Liver (tissue), 9 donors: Measurements from ENCODE around the gene SLC35E1. TPM values are rescaled to one million over a fixed set of nuclear protein-coding genes. Genes with fewer than 3 reads are reported as not detected.

ENCODE experiments used
- DNase-seq: peaks from one replicate; pipeline ENCODE4 v3.0.0-alpha.2; 2017; ENCODE audit warnings: low spot score
- H3K27ac ChIP-seq, 2 donors: one replicate each; pipeline ENCODE4 v1.7.0; 2013; ENCODE audit warnings: inconsistent platforms in 2 of 2, low read length in 2 of 2, control low read depth in 1 of 2, low read depth in 1 of 2, mild to moderate bottlenecking in 1 of 2
- H3K27me3 ChIP-seq, 4 donors: one replicate each; pipeline versions ENCODE4 v1.6.1 to v1.7.0; 2013; ENCODE audit warnings: low read length in 3 of 4, inconsistent platforms in 1 of 4, mild to moderate bottlenecking in 1 of 4, moderate library complexity in 1 of 4; ENCODE audit not compliant: control insufficient read depth in 4 of 4, insufficient read depth in 4 of 4
- H3K36me3 ChIP-seq, 4 donors: one replicate each; pipeline versions ENCODE4 v1.6.1 to v1.7.0; 2013; ENCODE audit warnings: low read length in 3 of 4, mild to moderate bottlenecking in 3 of 4, low read depth in 1 of 4, moderate library complexity in 1 of 4; ENCODE audit not compliant: control insufficient read depth in 4 of 4, insufficient read depth in 3 of 4
- H3K4me1 ChIP-seq, 4 donors: one replicate each; pipeline versions ENCODE4 v1.6.1 to v1.7.0; 2013; ENCODE audit warnings: low read length in 3 of 4, mild to moderate bottlenecking in 3 of 4, moderate library complexity in 1 of 4; ENCODE audit not compliant: control insufficient read depth in 4 of 4, insufficient read depth in 4 of 4
- H3K4me3 ChIP-seq, 3 donors: one replicate each; pipeline versions ENCODE4 v1.6.1 to v1.7.0; 2013; ENCODE audit warnings: low read length in 3 of 3, control low read depth in 1 of 3, low read depth in 1 of 3, mild to moderate bottlenecking in 1 of 3
- H3K9ac ChIP-seq, 2 donors: one replicate each; pipeline ENCODE4 v1.7.0; 2013; ENCODE audit warnings: low read length in 2 of 2, mild to moderate bottlenecking in 2 of 2, moderate library complexity in 2 of 2, control low read depth in 1 of 2, low read depth in 1 of 2
- H3K9me3 ChIP-seq, 4 donors: one replicate each; pipeline versions ENCODE4 v1.6.1 to v1.7.0; 2013; ENCODE audit warnings: low read length in 3 of 4; ENCODE audit not compliant: control insufficient read depth in 4 of 4
- EGR1 ChIP-seq, 2 donors: IDR thresholded peaks; 2 replicates each; pipeline ENCODE4 v1.6.1; 2016 to 2018; ENCODE audit warnings: antibody characterized with exemption in 2 of 2, low read depth in 2 of 2
- FOXA1 ChIP-seq: IDR thresholded peaks from 2 replicates; pipeline ENCODE4 v1.6.1; 2016; ENCODE audit warnings: antibody characterized with exemption
- FOXA2 ChIP-seq: IDR thresholded peaks from 2 replicates; pipeline ENCODE4 v1.6.1; 2016; ENCODE audit warnings: antibody characterized with exemption
- GABPA ChIP-seq, 2 donors: IDR thresholded peaks in 1 of 2; conservative IDR thresholded peaks in 1 of 2; 2 replicates each; pipeline ENCODE4 v1.6.1; 2016; ENCODE audit warnings: antibody characterized with exemption in 2 of 2, mild to moderate bottlenecking in 1 of 2, moderate library complexity in 1 of 2
- HNF4A ChIP-seq, 2 donors: conservative IDR thresholded peaks; 2 replicates each; pipeline ENCODE4 v1.6.1; 2016; ENCODE audit warnings: antibody characterized with exemption in 2 of 2, mild to moderate bottlenecking in 2 of 2
- HNF4G ChIP-seq: IDR thresholded peaks from 2 replicates; pipeline ENCODE4 v1.6.1; 2016; ENCODE audit warnings: antibody characterized with exemption
- JUND ChIP-seq, 2 donors: IDR thresholded peaks; 2 replicates each; pipeline ENCODE4 v1.6.1; 2016; ENCODE audit warnings: antibody characterized with exemption in 2 of 2
- MAX ChIP-seq: IDR thresholded peaks from 2 replicates; pipeline ENCODE4 v1.6.1; 2016; ENCODE audit warnings: antibody characterized with exemption
- NR2F2 ChIP-seq: IDR thresholded peaks from 2 replicates; pipeline ENCODE4 v1.6.1; 2016; ENCODE audit warnings: antibody characterized with exemption
- RAD21 ChIP-seq, 2 donors: IDR thresholded peaks; 2 replicates each; pipeline ENCODE4 v1.6.1; 2016; ENCODE audit warnings: antibody characterized with exemption in 2 of 2, mild to moderate bottlenecking in 2 of 2
- REST ChIP-seq: IDR thresholded peaks from 2 replicates; pipeline ENCODE4 v1.6.1; 2016; ENCODE audit warnings: antibody characterized with exemption, mild to moderate bottlenecking
- RXRA ChIP-seq, 2 donors: IDR thresholded peaks; 2 replicates each; pipeline ENCODE4 v1.6.1; 2017 to 2018; ENCODE audit warnings: antibody characterized with exemption in 2 of 2, mild to moderate bottlenecking in 1 of 2
- SP1 ChIP-seq: IDR thresholded peaks from 2 replicates; pipeline ENCODE4 v1.6.1; 2018; ENCODE audit warnings: antibody characterized with exemption, mild to moderate bottlenecking
- TAF1 ChIP-seq: conservative IDR thresholded peaks from 2 replicates; pipeline ENCODE4 v1.6.1; 2016; ENCODE audit warnings: antibody characterized with exemption, mild to moderate bottlenecking
- YY1 ChIP-seq: IDR thresholded peaks from 2 replicates; pipeline ENCODE4 v1.6.1; 2016; ENCODE audit warnings: antibody characterized with exemption, mild to moderate bottlenecking
- ZBTB33 ChIP-seq: IDR thresholded peaks from 2 replicates; pipeline ENCODE4 v1.6.1; 2016; ENCODE audit warnings: antibody characterized with exemption
- WGBS: extraction: QIAGEN DNeasy Blood & Tissue Kit; methylation state at CpG from one replicate; pipeline ENCODE4 v1.1.7; 2013; 5-methylcytosine and 5-hydroxymethylcytosine counted together
- polyA plus RNA-seq, 2 donors: library from polyadenylated mRNA; stranded (reverse) in 1 of 2; unstranded in 1 of 2; fragments of 200-250 nt in 1 of 2; fragments of >200 nt in 1 of 2; fragmentation: Nextera tagmentation in 1 of 2; extraction: Ambion mirVana in 1 of 2; gene quantifications; one replicate each; pipeline versions ENCODE4 v1.2.1 to v1.2.3, GENCODE V29; 2013 to 2015
- total RNA-seq, 2 donors: library from RNA; depleted of rRNA; stranded (reverse); fragments of >200 nt; gene quantifications; one replicate each; pipeline ENCODE4 v1.2.3, GENCODE V29; 2014
- TF ChIP-seq, protein P1 (sequence below): IDR thresholded peaks from 2 replicates; pipeline ENCODE4 v1.6.1; 2016; ENCODE audit warnings: antibody characterized with exemption
- TF ChIP-seq, protein P2 (sequence below): fragments of 150-350 bp; IDR thresholded peaks from 2 replicates; pipeline ENCODE4 v1.5.1; 2017; ENCODE audit warnings: improper control_type of control experiment, low read depth, low read length; ENCODE audit not compliant: missing input control
- donor health status: healthy.
- donor health status: healthy.
- donor health status: healthy.
- donor health status: healthy.
- donor health status: healthy.

The SLC35E1 gene
- total and polyA plus RNA-seq, 4 donors, result 11.2 to 20.5 (median 12.1) TPM

GRCh38 chr19:16604615-16605014 is 32.4 kb upstream of the SLC35E1 start:
- no peak for TF ChIP-seq MAX
- TF ChIP-seq NR2F2, result no peak
- no peak for TF ChIP-seq RAD21 (IDR thresholded peaks at IDR 0.05)
- TF ChIP-seq, protein P1, sequence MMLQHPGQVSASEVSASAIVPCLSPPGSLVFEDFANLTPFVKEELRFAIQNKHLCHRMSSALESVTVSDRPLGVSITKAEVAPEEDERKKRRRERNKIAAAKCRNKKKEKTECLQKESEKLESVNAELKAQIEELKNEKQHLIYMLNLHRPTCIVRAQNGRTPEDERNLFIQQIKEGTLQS, result no peak
- no peak for TF ChIP-seq EGR1 (IDR thresholded peaks at IDR 0.05; ENCODE audit: low read depth in 2 of 2)
- no peak for TF ChIP-seq SP1
- no peak for TF ChIP-seq HNF4G
- TF ChIP-seq, protein P2, sequence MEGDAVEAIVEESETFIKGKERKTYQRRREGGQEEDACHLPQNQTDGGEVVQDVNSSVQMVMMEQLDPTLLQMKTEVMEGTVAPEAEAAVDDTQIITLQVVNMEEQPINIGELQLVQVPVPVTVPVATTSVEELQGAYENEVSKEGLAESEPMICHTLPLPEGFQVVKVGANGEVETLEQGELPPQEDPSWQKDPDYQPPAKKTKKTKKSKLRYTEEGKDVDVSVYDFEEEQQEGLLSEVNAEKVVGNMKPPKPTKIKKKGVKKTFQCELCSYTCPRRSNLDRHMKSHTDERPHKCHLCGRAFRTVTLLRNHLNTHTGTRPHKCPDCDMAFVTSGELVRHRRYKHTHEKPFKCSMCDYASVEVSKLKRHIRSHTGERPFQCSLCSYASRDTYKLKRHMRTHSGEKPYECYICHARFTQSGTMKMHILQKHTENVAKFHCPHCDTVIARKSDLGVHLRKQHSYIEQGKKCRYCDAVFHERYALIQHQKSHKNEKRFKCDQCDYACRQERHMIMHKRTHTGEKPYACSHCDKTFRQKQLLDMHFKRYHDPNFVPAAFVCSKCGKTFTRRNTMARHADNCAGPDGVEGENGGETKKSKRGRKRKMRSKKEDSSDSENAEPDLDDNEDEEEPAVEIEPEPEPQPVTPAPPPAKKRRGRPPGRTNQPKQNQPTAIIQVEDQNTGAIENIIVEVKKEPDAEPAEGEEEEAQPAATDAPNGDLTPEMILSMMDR, result no peak
- TF ChIP-seq FOXA2, result no peak
- TF ChIP-seq REST, result no peak
- no peak for TF ChIP-seq YY1
- TF ChIP-seq RXRA (IDR thresholded peaks at IDR 0.05), result no peak
- no peak for TF ChIP-seq HNF4A (conservative IDR thresholded peaks at IDR 0.05)
- no peak for TF ChIP-seq GABPA (IDR thresholded peaks at IDR 0.05 in 1 of 2, conservative IDR thresholded peaks at IDR 0.05 in 1 of 2)
- no peak for TF ChIP-seq TAF1
- no peak for TF ChIP-seq FOXA1
- no peak for TF ChIP-seq JUND (IDR thresholded peaks at IDR 0.05)
- no peak for TF ChIP-seq ZBTB33
- Histone ChIP-seq H3K9ac (no peak overlapping the region), H3K9me3 (no peaks in the 10 kb centered on the region), H3K4me3 (no peak overlapping the region), H3K27me3 (no peaks in the 10 kb centered on the region), H3K4me1 (peaks cover 0 to 12% (median 6%) of the 10 kb centered on the region in 4 donors), H3K36me3 (no peaks in the 10 kb centered on the region), H3K27ac (no peak overlapping the region)
- WGBS, result 87% methylated on average over 6 of the region's 6 CpGs
- DNase-seq, result no peak
